GM06990 (cell line): ENCODE measurements around the gene CFAP100.

Experiments used
- DNase-seq: peaks from one replicate; pipeline ENCODE4 v3.0.0-alpha.2; 2011; ENCODE audit not compliant: insufficient read length; ENCODE audit errors: extremely low read depth
- H3K27me3 ChIP-seq: replicated peaks from 2 replicates; pipeline ENCODE4 v1.6.0; 2011; ENCODE audit warnings: low read length; ENCODE audit not compliant: control insufficient read depth, insufficient read depth
- H3K36me3 ChIP-seq: 2 replicates; pipeline ENCODE4 v1.5.1; 2011; ENCODE audit warnings: low read length; ENCODE audit not compliant: control insufficient read depth, insufficient read depth
- H3K4me3 ChIP-seq: replicated peaks from 2 replicates; pipeline ENCODE4 v1.5.1; 2011; ENCODE audit warnings: low read depth, mild to moderate bottlenecking, control low read depth, low read length
- TF ChIP-seq, protein P1 (sequence below): IDR thresholded peaks from 2 replicates; pipeline ENCODE4 v1.5.1; 2011; ENCODE audit warnings: low read length, control low read depth, mild to moderate bottlenecking, inconsistent platforms; ENCODE audit not compliant: insufficient read depth, poor library complexity, severe bottlenecking

Gene CFAP100

DNA sequence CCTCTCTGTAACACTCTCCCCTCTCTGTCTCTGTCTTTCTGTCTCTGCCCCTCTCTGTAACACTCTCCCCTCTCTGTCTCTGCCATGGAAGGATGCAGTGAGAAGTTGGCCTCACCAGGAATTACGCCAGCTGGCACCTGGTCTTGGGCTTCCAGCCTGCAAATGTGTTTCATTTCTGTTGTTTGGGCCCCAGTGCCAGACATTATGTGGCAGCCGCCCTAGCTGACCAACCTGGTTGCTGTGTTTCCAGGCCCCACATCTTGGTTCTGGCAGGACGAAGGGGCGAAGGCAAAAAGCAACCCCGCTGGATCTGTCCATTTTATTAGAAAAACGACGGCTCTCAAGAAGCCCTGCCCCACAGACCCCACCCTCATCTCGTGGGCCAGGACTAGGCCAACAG lies 86.2 kb downstream of the CFAP100 start:
- DNase-seq: no peak
- Histone ChIP-seq H3K27me3 (no peaks in the 10 kb centered on the region; the same call in 1 of the 2 replicates), H3K4me3 (no peak overlapping the region), H3K36me3 (no peaks in the 10 kb centered on the region)
- TF ChIP-seq, protein P1, sequence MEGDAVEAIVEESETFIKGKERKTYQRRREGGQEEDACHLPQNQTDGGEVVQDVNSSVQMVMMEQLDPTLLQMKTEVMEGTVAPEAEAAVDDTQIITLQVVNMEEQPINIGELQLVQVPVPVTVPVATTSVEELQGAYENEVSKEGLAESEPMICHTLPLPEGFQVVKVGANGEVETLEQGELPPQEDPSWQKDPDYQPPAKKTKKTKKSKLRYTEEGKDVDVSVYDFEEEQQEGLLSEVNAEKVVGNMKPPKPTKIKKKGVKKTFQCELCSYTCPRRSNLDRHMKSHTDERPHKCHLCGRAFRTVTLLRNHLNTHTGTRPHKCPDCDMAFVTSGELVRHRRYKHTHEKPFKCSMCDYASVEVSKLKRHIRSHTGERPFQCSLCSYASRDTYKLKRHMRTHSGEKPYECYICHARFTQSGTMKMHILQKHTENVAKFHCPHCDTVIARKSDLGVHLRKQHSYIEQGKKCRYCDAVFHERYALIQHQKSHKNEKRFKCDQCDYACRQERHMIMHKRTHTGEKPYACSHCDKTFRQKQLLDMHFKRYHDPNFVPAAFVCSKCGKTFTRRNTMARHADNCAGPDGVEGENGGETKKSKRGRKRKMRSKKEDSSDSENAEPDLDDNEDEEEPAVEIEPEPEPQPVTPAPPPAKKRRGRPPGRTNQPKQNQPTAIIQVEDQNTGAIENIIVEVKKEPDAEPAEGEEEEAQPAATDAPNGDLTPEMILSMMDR: no peak

DNA sequence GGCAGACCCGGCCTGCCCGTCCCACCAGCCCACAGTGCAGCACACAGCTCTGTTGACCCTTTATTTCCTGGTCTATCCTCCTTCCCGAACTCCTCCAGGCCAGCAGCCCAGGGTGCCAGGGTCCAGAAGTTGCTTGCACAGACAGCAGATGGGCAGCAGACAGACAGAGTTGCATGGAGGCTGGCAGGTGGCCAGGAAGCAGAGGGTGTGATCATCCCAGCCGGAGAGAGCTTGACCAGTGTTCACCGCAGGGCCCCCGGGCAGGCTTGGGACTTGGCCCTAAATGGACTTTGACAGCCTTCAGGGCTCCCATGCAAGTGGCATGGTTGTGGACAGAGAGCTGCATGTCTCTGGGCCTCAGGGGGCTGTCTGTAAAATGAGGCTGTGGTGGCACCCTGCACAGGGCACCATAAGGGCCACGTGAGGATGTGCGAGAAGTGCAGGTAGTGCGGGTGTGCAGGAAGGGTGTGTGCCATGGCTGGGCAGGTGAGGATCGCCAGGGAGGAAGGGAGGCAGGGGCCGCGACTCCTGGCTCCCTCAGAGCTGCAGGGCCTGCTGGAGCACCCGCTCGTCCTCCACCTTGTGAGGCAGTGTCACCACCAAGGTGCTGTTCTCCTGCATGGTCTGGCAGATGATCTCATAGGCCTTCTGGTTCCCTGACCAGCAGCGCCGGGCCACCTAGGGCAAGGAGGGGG lies 87.2 kb downstream of the CFAP100 start:
- Histone ChIP-seq H3K36me3 (no peaks in the 10 kb centered on the region), H3K4me3 (no peak overlapping the region), H3K27me3 (no peaks in the 10 kb centered on the region; the same call in 1 of the 2 replicates)
- TF ChIP-seq, protein P1: no peak
- DNase-seq: no peak

DNA sequence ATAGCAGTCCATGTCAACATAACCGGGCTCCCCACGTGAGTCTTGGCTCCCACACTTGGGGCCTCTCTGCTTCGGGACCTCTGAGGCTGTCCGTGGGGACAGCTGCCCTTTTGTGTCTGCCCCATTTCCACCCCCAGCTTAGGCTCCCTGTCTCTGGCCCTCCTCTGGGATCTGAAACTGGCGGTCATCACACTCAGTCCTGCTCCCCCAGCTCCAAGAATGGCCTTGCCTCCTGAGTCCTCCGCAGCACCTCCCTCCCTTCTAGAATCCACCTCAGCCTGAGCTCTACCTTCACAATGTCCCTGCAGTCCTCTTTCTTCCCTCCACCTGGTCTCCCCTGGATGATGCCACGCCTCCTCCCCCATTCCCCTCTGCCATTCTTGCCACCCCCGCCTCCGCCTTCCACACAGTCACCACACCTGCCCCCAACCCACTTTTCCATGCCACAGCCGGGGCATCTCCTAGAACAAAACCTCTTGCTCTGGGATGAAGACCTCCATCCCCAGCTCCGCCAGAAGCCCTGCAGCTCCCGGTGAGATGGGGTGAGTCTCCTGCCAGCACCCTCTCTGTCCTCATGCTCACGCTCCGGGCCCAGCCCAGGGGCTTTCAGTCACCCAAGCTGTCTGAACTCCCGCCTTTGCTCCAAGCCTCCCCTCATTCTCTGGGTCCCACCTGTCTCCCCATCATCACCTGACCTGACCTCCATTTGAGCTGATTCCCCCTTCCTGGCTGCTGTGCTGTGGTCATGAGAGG lies 88.0 kb downstream of the CFAP100 start:
- TF ChIP-seq, protein P1: no peak
- Histone ChIP-seq H3K4me3 (no peak overlapping the region), H3K27me3 (no peaks in the 10 kb centered on the region; the same call in 1 of the 2 replicates), H3K36me3 (no peaks in the 10 kb centered on the region)
- no peak for DNase-seq

DNA sequence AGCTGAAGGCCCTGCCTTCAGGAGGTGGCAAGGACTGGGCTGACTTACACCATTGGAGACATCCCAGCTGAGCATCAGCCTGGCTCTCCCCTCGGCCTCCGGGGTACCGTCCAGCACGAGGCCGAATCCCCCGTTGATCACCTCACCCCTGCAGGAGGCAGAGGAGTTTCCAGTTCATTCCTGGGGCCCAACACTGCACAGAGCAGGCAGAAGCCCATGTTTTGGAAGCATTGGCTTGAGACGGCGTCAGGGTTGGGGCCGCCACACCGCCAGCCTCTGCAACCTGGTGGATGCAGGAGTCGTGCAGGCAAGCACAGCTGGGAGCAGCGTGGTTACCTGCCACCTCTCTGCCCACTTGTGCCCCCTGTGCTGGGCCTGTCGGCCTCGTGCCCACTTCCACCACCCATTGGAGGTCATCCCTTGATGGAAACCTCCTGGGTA lies 88.6 kb downstream of the CFAP100 start:
- TF ChIP-seq, protein P1: no peak
- H3K4me3 ChIP-seq: no peak overlapping the region
- no peaks in the 10 kb centered on the region for H3K36me3 ChIP-seq
- no peak for DNase-seq
- no peaks in the 10 kb centered on the region; the same call in 1 of the 2 replicates for H3K27me3 ChIP-seq

DNA sequence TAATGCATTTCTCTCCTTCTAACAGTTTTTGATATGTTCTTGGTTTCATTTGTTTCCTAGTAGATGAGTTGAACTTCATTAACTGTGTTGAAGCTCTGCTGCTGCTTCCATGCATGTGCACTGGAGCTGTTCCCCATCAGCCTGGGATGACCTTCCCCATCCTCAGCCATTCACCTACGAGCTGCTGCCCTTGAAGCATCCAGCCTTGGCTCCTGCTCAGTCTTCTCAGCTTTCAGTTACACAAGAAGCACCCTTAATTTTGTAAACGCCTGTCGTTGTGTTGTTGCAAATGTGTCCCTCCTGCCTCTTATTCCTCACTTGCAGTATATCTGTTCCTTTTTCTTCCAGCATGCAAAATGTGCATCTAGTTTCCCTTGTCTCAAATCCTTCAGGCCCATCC lies 89.4 kb downstream of the CFAP100 start:
- no peak for DNase-seq
- TF ChIP-seq, protein P1: no peak
- H3K4me3 ChIP-seq: no peak overlapping the region
- H3K36me3 ChIP-seq: no peaks in the 10 kb centered on the region
- H3K27me3 ChIP-seq: no peaks in the 10 kb centered on the region; the same call in 1 of the 2 replicates
